LNCaP clone FGC (cell line): ENCODE data around the gene PUS7.
"Not testable (repeated sequence)": the region's sequence is repeated elsewhere in the genome, so short reads cannot be mapped to it uniquely, and the experiment has no call there.

Source experiments
- DNase-seq: peaks from one replicate; pipeline ENCODE4 v3.0.0-alpha.2; 2011; ENCODE audit warnings: low read depth
- H3K4me3 ChIP-seq: 2 replicates; pipeline ENCODE4 v1.5.1; 2011; ENCODE audit warnings: mild to moderate bottlenecking, low read depth, low read length, control low read depth
- TF ChIP-seq, protein P1 (sequence below): IDR thresholded peaks from 2 replicates; pipeline ENCODE4 v1.5.1; 2012; ENCODE audit warnings: mild to moderate bottlenecking; ENCODE audit not compliant: control insufficient read depth, insufficient read depth; ENCODE audit errors: extremely low read depth

Gene PUS7

DNA sequence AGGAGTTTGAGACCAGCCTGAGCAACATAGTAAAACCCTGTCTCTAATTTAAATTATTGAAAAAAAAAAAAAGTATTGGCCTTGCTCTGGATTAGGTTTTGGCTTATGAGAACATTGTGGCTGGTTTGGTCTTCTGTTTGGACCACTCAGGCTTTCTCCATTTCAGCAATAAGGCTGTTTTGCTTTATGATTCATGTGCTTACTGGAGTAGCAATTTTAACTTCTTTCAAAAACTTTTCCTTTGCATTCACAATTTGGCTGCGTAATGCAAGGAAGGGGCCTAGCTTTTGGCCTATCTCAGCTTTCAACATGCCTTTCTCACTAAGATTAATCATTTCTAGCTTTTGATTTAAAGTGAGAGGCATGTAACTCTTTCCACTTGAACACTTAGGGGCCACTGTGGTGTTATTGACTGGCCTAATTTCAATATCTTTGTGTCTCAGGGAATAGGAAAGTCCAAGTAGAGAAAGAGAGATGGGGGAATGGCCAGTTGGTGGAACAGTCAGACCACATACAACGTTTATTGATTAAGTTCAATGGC is 95.4 kb downstream of the PUS7 start:
- DNase-seq = no peak
- no peak overlapping the region for H3K4me3 ChIP-seq
- TF ChIP-seq, protein P1, sequence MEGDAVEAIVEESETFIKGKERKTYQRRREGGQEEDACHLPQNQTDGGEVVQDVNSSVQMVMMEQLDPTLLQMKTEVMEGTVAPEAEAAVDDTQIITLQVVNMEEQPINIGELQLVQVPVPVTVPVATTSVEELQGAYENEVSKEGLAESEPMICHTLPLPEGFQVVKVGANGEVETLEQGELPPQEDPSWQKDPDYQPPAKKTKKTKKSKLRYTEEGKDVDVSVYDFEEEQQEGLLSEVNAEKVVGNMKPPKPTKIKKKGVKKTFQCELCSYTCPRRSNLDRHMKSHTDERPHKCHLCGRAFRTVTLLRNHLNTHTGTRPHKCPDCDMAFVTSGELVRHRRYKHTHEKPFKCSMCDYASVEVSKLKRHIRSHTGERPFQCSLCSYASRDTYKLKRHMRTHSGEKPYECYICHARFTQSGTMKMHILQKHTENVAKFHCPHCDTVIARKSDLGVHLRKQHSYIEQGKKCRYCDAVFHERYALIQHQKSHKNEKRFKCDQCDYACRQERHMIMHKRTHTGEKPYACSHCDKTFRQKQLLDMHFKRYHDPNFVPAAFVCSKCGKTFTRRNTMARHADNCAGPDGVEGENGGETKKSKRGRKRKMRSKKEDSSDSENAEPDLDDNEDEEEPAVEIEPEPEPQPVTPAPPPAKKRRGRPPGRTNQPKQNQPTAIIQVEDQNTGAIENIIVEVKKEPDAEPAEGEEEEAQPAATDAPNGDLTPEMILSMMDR = no peak

DNA sequence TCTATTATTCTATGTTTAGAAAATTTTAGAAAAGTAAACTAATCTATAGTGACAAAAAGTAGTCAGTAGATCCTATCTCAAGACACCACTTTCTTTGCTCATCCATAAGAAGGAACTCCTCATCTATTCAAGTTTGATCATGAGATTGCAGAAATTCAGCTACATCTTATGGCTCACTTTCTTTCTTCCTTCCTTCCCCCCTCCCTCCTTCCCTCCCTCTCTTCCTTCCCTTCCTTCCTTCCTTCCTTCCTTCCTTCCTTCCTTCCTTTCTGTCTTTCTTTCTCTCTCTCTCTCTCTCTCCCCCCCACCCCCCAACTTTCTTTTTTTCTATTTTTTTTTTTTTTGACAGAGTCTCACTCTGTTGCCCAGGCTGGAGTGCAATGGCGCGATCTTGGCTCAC is 98.1 kb downstream of the PUS7 start:
- H3K4me3 ChIP-seq = no peak overlapping the region
- TF ChIP-seq, protein P1 = no peak
- no peak for DNase-seq

DNA sequence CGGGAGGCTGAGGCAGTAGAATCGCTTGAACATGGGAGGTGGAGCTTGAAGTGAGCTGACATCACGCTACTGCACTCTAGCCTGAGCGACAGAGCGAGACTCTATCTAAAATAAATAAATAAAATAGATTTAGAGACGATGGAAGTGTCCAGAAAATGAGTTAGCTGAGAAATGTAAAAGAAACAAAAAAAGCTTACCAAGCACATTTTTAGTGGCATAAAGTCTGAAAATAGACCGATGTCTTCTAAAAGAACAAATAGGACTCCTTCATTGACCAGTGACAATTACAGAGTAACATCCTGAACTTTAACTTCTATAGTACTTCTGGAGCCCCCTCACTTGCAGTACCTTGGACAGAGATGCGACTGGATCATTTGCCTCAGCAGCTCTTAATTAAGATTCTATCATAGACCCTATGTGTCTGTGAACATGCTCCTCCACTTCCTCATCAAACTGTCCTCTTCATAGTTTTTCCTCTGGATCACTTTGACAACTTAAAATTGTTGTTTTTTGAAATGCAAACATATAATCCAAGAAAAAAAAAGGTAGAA is 108.1 kb downstream of the PUS7 start:
- H3K4me3 ChIP-seq = no peak overlapping the region
- no peak for DNase-seq
- TF ChIP-seq, protein P1 = no peak

DNA sequence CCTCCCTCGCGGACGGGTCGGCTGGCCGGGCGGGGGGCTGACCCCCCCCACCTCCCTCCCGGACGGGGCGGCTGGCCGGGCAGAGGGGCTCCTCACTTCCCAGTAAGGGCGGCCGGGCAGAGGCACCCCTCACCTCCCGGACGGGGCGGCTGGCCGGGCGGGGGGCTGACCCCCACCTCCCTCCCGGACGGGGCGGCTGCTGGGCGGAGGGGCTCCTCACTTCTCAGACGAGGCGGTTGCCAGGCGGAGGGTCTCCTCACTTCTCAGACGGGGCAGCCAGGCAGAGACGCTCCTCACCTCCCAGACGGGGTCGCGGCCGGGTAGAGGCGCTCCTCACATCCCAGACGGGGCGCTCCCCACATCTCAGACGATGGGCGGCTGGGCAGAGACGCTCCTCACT is 111.3 kb downstream of the PUS7 start:
- not testable (repeated sequence) for DNase-seq, H3K4me3 ChIP-seq

DNA sequence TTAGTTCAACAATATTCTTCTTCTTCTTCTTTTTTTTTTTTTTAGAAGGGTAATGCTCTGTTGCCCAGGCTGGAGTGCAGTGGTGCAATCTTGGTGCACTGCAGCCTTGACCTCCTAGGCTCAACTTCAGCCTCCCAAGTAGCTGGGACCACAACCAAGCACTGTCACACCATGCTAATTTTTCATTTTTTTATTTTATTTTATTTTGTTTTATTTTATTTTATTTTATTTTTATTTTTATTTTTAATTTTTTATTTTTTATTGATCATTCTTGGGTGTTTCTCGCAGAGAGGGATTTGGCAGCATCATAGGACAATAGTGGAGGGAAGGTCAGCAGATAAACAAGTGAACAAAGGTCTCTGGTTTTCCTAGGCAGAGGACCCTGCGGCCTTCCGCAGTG is 112.3 kb downstream of the PUS7 start:
- not testable (repeated sequence) for DNase-seq, H3K4me3 ChIP-seq

DNA sequence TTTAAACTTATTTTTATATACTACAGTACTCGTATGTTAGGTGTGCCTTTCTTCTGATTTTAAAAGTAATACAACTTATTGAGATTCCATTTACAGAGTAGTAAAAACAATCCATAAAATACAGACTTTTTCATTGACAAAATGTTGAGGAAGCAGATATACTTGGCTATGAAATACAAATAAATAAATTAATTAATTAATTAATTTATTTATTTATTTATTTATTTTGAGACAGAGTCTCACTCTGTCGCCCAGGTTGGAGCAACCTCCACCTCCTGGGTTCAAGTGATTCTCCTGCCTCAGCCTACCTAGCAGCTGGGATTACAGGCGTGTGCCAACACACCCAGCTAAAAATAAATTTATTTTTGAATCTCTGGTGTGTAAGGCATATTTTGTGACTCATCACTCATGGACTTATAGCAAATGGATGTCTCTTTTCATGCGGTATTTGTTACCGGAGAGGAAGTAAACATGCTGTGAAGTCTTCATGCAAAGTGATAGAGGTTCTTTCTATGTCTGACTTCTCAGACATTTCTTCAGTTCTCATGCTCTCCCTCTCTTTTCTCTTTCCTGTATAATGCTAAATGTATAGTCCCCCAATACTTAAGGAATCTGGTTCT is 113.2 kb downstream of the PUS7 start:
- DNase-seq = no peak
- TF ChIP-seq, protein P1 = no peak
- H3K4me3 ChIP-seq = no peak overlapping the region
